ENCODE measurements around the gene LMX1A. TPM values are rescaled to one million over a fixed set of nuclear protein-coding genes. Genes with fewer than 3 reads are reported as not detected.

The LMX1A gene
- total RNA-seq, 1 donor from 2014 or later: 8.7 TPM

DNA sequence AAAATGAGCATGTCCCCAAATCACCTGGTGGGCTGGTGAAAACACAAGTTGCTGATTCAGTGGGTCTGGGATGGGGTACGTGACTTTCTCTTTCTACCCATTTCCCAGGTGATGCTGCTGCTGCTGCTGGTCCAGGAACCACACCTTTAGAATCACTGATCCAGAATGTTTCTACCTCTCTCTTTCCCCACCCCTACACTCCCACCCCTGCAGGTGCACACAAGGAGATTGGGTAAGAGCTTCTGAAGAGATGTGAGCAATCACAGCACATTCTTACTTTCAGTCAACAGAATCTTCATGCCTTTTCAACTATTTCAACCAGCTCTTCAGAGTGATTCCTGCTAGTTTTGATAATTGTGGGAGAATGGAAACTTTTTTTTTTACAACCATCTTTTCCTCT, 130.9 kb downstream of the LMX1A start:
- H3K79me2 ChIP-seq (ENCODE audit: low read depth): no peaks in the 10 kb centered on the region
- no peak overlapping the region for H3K27ac ChIP-seq
- Mint-ChIP-seq H3K36me3 (no peaks in the 10 kb centered on the region), H3K27ac (no peak overlapping the region), H3K4me1 (peaks cover 28% of the 10 kb centered on the region), H3K4me3 (no peak overlapping the region), H3K9me3 (no peaks in the 10 kb centered on the region), H3K27me3 (ENCODE audit: insufficient read depth, low read depth) (peaks cover 15% of the 10 kb centered on the region)
- H3K4me3 ChIP-seq: no peak overlapping the region
- H3K27me3 ChIP-seq: no peaks in the 10 kb centered on the region
- TF ChIP-seq, protein P1, sequence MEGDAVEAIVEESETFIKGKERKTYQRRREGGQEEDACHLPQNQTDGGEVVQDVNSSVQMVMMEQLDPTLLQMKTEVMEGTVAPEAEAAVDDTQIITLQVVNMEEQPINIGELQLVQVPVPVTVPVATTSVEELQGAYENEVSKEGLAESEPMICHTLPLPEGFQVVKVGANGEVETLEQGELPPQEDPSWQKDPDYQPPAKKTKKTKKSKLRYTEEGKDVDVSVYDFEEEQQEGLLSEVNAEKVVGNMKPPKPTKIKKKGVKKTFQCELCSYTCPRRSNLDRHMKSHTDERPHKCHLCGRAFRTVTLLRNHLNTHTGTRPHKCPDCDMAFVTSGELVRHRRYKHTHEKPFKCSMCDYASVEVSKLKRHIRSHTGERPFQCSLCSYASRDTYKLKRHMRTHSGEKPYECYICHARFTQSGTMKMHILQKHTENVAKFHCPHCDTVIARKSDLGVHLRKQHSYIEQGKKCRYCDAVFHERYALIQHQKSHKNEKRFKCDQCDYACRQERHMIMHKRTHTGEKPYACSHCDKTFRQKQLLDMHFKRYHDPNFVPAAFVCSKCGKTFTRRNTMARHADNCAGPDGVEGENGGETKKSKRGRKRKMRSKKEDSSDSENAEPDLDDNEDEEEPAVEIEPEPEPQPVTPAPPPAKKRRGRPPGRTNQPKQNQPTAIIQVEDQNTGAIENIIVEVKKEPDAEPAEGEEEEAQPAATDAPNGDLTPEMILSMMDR (IDR thresholded peaks at IDR 0.05): no peak
- TF ChIP-seq EZH2 (IDR thresholded peaks at IDR 0.05) (no peak), EZH2phosphoT487 (IDR thresholded peaks at IDR 0.05) (no peak)
- peaks cover 4% of the 10 kb centered on the region for H3F3A ChIP-seq (ENCODE audit: low read depth)
- H3K9ac ChIP-seq: no peak overlapping the region
- H3K4me2 ChIP-seq: no peak overlapping the region
- H3K36me3 ChIP-seq: no peaks in the 10 kb centered on the region
- DNase-seq (ENCODE audit: low spot score): no peak
- peaks cover 23% of the 10 kb centered on the region for H3K4me1 ChIP-seq
- H4K20me1 ChIP-seq (ENCODE audit: low read depth): peaks cover 26% of the 10 kb centered on the region
- no peaks in the 10 kb centered on the region for H3K9me3 ChIP-seq (ENCODE audit: low read depth)
- H2AFZ ChIP-seq (replicated peaks): no peak overlapping the region

DNA sequence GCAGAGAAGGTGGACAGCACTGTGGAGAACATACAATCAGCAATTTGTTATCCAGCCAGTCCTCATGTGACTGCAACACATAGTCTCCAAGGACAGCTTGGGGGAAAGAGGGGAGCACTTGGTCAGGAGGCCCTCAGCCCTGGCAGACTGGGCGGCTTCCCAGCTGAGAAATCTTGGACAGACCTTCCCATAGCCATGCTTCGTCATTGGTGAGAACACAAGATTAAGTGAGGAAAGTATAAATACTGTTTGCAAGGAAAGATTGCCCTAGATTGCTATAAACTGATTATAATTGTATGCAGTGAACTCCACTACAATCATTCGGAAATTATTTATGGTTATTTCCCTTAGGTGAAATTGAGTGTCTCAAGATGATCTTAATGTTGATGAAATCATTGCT, 131.5 kb downstream of the LMX1A start:
- Mint-ChIP-seq H3K9me3 (no peaks in the 10 kb centered on the region), H3K27me3 (ENCODE audit: insufficient read depth, low read depth) (peaks cover 15% of the 10 kb centered on the region), H3K4me1 (peaks cover 30% of the 10 kb centered on the region), H3K4me3 (no peak overlapping the region), H3K36me3 (no peaks in the 10 kb centered on the region), H3K27ac (no peak overlapping the region)
- Histone ChIP-seq H3K9me3 (ENCODE audit: low read depth) (no peaks in the 10 kb centered on the region), H3K4me1 (peaks cover 29% of the 10 kb centered on the region), H3K27me3 (no peaks in the 10 kb centered on the region), H4K20me1 (ENCODE audit: low read depth) (peaks cover 26% of the 10 kb centered on the region), H3K27ac (no peak overlapping the region), H3K9ac (no peak overlapping the region), H3K79me2 (ENCODE audit: low read depth) (no peaks in the 10 kb centered on the region), H3K36me3 (no peaks in the 10 kb centered on the region), H3K4me3 (no peak overlapping the region), H3F3A (ENCODE audit: low read depth) (peaks cover 6% of the 10 kb centered on the region), H2AFZ (replicated peaks) (no peak overlapping the region), H3K4me2 (no peak overlapping the region)
- no peak for DNase-seq (ENCODE audit: low spot score)
- TF ChIP-seq EZH2 (IDR thresholded peaks at IDR 0.05) (no peak), EZH2phosphoT487 (IDR thresholded peaks at IDR 0.05) (no peak)
- TF ChIP-seq, protein P1 (IDR thresholded peaks at IDR 0.05): no peak

DNA sequence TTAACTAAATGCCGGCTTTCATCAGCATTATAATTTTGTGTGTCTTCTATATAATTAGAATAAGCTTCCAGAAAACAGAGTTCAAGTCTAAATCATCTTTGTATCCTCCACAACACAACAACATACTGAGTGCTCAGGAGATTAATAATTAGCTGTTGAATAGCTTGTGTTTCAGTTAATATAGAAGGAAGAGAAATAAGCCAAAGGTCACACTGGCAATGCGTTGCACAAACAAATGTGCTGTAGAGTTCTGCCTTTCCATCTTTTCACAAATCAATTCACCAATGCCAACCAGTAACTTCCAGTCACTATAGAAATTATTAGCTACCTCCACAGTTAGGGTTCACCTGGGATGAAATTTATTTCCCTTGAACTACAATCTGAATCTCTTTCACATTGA, 132.0 kb downstream of the LMX1A start:
- H3K4me1 ChIP-seq: peaks cover 34% of the 10 kb centered on the region
- Mint-ChIP-seq H3K27me3 (ENCODE audit: insufficient read depth, low read depth) (peaks cover 15% of the 10 kb centered on the region), H3K4me3 (no peak overlapping the region), H3K9me3 (no peaks in the 10 kb centered on the region), H3K36me3 (no peaks in the 10 kb centered on the region), H3K27ac (no peak overlapping the region), H3K4me1 (peaks cover 35% of the 10 kb centered on the region)
- TF ChIP-seq, protein P1 (IDR thresholded peaks at IDR 0.05): no peak
- TF ChIP-seq EZH2phosphoT487 (IDR thresholded peaks at IDR 0.05): no peak
- TF ChIP-seq EZH2 (IDR thresholded peaks at IDR 0.05): no peak
- peaks cover 26% of the 10 kb centered on the region for H4K20me1 ChIP-seq (ENCODE audit: low read depth)
- H3K79me2 ChIP-seq (ENCODE audit: low read depth): no peaks in the 10 kb centered on the region
- no peaks in the 10 kb centered on the region for H3K9me3 ChIP-seq (ENCODE audit: low read depth)
- H3K27me3 ChIP-seq: no peaks in the 10 kb centered on the region
- H3K4me3 ChIP-seq: no peak overlapping the region
- no peak for DNase-seq (ENCODE audit: low spot score)
- no peak overlapping the region for H3K9ac ChIP-seq
- H3K27ac ChIP-seq: no peak overlapping the region
- no peaks in the 10 kb centered on the region for H3K36me3 ChIP-seq
- no peak overlapping the region for H3K4me2 ChIP-seq
- H3F3A ChIP-seq (ENCODE audit: low read depth): peaks cover 6% of the 10 kb centered on the region
- H2AFZ ChIP-seq (replicated peaks): no peak overlapping the region
